ENCODE results near the gene MRM3.
A peak's percentile ranks its signal among the peaks of the same experiment; 100 is the strongest.

Gene MRM3

DNA sequence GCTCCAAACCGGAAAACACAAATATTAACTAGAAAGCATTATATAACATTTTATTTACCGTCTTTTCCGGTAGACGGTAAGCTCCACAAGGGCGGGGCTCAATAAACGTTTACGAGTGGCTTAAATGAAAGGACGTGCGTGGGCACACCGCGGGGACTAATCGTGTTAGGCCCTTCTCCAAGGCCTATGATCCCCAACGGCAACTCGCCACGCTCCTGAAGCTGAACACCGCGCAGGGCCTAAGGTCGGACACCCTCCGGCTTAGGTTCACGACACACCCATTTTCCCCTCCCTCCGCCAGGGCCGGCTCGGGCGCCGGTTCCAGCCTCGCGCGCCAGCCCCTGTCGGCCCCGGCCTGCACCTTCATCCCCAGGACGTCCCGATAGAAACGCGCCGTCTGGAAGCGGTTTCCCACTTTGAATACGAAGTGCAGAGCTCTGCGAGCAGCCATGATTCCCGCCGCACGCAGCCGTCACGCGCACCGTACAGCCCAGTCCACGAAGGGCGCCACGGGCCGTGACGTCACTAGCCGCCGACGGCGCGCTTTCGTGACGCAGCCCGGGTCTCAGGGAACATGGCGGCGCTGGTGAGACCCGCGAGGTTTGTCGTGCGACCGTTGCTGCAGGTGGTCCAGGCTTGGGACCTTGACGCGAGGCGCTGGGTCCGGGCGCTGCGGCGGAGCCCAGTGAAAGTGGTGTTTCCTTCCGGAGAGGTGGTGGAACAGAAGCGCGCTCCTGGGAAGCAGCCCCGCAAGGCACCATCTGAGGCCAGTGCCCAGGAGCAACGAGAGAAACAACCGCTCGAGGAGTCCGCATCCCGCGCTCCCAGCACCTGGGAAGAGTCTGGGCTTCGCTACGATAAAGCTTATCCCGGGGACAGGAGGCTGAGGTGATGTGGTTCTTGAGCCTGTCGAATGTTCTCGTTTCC is at the start of gene MRM3, which contains the start of gene GLOD4 (continued):
- TF ChIP-seq AEBP2 (tag by site-specific recombination; IDR thresholded peaks at IDR 0.05; ENCODE audit: borderline replicate concordance): 0 out of 2 replicates have a peak, but pooled peaks have one; percentile 46
- peak; percentile 81 for TF ChIP-seq ZSCAN23 (tag by site-specific recombination; IDR thresholded peaks at IDR 0.05)
- no peak for TF ChIP-seq ZNF350 (tag by site-specific recombination; IDR thresholded peaks at IDR 0.05)
- TF ChIP-seq SCRT1 (tag by site-specific recombination; IDR thresholded peaks at IDR 0.05; ENCODE audit: borderline replicate concordance): no peak
- TF ChIP-seq ZNF221 (tag by site-specific recombination; IDR thresholded peaks at IDR 0.05; ENCODE audit: borderline replicate concordance): no peak
- no peak; the same call in 1 of the 2 replicates for TF ChIP-seq ZNF16 (tag by site-specific recombination; IDR thresholded peaks at IDR 0.05; ENCODE audit: low read depth)
- no peak for TF ChIP-seq ZNF423 (tag by site-specific recombination; IDR thresholded peaks at IDR 0.05)
- no peak for TF ChIP-seq ZNF530 (tag by site-specific recombination; IDR thresholded peaks at IDR 0.05; ENCODE audit: low read depth)

GRCh38 chr17:732902-733720 is 49.0 kb upstream of the MRM3 start:
- CTCF ChIA-PET: interaction anchor here (0.6 to 0.7 kb wide), 2 partner anchors 48 to 321 kb away, joined by 3 to 6 read pairs; no protein-coding TSS in a partner anchor
- Histone ChIP-seq H3K36me3 (ENCODE audit: control insufficient read depth in 2 of 2, insufficient read depth in 1 of 2, low read length in 2 of 2) (peaks cover 33 to 39% of the 10 kb centered on the region in 2 experiments), H3K4me3 (ENCODE audit: low read depth, low read length) (peak overlapping the region; percentile 67), H3K4me1 (ENCODE audit: control insufficient read depth, insufficient read depth, low read length) (no peaks in the 10 kb centered on the region; the same call in 1 of the 2 replicates), H3K27ac (ENCODE audit: extremely low read depth, low read depth, low read length) (peak overlapping the region; percentile 94), H3K9me3 (ENCODE audit: control insufficient read depth, insufficient read depth, low read depth, low read length) (no peaks in the 10 kb centered on the region)
- POLR2A ChIA-PET: interaction anchor here (0.5 to 1.3 kb wide), 3 partner anchors 9 to 18 kb away, joined by 3 to 6 read pairs (median 3); partner anchors contain the start of gene VPS53
- no peak; the same call in 1 of the 2 replicates for TF ChIP-seq ZBTB8A (tag by site-specific recombination; IDR thresholded peaks at IDR 0.05)
- peak; percentile 48; the same call in 1 of the 2 replicates for TF ChIP-seq KLF8 (tag by site-specific recombination; IDR thresholded peaks at IDR 0.05)
- no peak for TF ChIP-seq ZNF354C (tag by site-specific recombination; IDR thresholded peaks at IDR 0.05; ENCODE audit: borderline replicate concordance, low read depth)
- no peak for TF ChIP-seq ZNF138 (tag by site-specific recombination; IDR thresholded peaks at IDR 0.05; ENCODE audit: borderline replicate concordance)
- TF ChIP-seq ZNF76 (tag by site-specific recombination; IDR thresholded peaks at IDR 0.05; ENCODE audit: borderline replicate concordance, low read depth): peak; percentile 29; the same call in 1 of the 2 replicates
- no peak for TF ChIP-seq FEZF1 (tag by site-specific recombination; IDR thresholded peaks at IDR 0.05)
- TF ChIP-seq ZNF600 (tag by site-specific recombination; IDR thresholded peaks at IDR 0.05): peak; percentile 76
- TF ChIP-seq ZNF404 (tag by site-specific recombination; IDR thresholded peaks at IDR 0.05): no peak
- TF ChIP-seq ZSCAN23 (tag by site-specific recombination; IDR thresholded peaks at IDR 0.05): no peak
- TF ChIP-seq ZFP69B (tag by site-specific recombination; IDR thresholded peaks at IDR 0.05): no peak
- no peak for TF ChIP-seq GLIS2 (tag by site-specific recombination; IDR thresholded peaks at IDR 0.05)
- no peak for TF ChIP-seq ZNF792 (tag by site-specific recombination; IDR thresholded peaks at IDR 0.05)
- TF ChIP-seq, protein P1, sequence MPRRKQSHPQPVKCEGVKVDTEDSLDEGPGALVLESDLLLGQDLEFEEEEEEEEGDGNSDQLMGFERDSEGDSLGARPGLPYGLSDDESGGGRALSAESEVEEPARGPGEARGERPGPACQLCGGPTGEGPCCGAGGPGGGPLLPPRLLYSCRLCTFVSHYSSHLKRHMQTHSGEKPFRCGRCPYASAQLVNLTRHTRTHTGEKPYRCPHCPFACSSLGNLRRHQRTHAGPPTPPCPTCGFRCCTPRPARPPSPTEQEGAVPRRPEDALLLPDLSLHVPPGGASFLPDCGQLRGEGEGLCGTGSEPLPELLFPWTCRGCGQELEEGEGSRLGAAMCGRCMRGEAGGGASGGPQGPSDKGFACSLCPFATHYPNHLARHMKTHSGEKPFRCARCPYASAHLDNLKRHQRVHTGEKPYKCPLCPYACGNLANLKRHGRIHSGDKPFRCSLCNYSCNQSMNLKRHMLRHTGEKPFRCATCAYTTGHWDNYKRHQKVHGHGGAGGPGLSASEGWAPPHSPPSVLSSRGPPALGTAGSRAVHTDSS (tag by site-specific recombination; IDR thresholded peaks at IDR 0.05): peak; percentile 43
- peak; percentile 90 for TF ChIP-seq ZBTB17 (tag by site-specific recombination; IDR thresholded peaks at IDR 0.05)
- no peak for TF ChIP-seq BCL11B (tag by site-specific recombination; IDR thresholded peaks at IDR 0.05; ENCODE audit: low read depth)
- TF ChIP-seq ZNF335 (tag by site-specific recombination; conservative IDR thresholded peaks at IDR 0.05): peak; percentile 96
- TF ChIP-seq ZBTB1 (tag by site-specific recombination; IDR thresholded peaks at IDR 0.05): no peak
- peak; percentile 20; the same call in 1 of the 2 replicates for TF ChIP-seq KLF1 (tag by site-specific recombination; IDR thresholded peaks at IDR 0.05)
- TF ChIP-seq ZBTB20 (tag by site-specific recombination; IDR thresholded peaks at IDR 0.05): peak; percentile 78; the same call in 1 of the 2 replicates
- 0 out of 2 replicates have a peak, but pooled peaks have one; percentile 1 for TF ChIP-seq KLF10 (tag by site-specific recombination; IDR thresholded peaks at IDR 0.05)
- TF ChIP-seq, protein P2, sequence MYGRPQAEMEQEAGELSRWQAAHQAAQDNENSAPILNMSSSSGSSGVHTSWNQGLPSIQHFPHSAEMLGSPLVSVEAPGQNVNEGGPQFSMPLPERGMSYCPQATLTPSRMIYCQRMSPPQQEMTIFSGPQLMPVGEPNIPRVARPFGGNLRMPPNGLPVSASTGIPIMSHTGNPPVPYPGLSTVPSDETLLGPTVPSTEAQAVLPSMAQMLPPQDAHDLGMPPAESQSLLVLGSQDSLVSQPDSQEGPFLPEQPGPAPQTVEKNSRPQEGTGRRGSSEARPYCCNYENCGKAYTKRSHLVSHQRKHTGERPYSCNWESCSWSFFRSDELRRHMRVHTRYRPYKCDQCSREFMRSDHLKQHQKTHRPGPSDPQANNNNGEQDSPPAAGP (tag by site-specific recombination; IDR thresholded peaks at IDR 0.05): no peak
- TF ChIP-seq RBAK (tag by site-specific recombination; IDR thresholded peaks at IDR 0.05): no peak
- peak; percentile 89 for TF ChIP-seq ZNF341 (tag by site-specific recombination; IDR thresholded peaks at IDR 0.05; ENCODE audit: low read depth)
- TF ChIP-seq ZNF561 (tag by site-specific recombination; IDR thresholded peaks at IDR 0.05; ENCODE audit: borderline replicate concordance): 0 out of 2 replicates have a peak, but pooled peaks have one; percentile 7
- no peak for TF ChIP-seq ZNF248 (tag by site-specific recombination; IDR thresholded peaks at IDR 0.05)

All from HEK293 (cell line).